ENCODE measurements around the gene SOAT2.

DNA sequence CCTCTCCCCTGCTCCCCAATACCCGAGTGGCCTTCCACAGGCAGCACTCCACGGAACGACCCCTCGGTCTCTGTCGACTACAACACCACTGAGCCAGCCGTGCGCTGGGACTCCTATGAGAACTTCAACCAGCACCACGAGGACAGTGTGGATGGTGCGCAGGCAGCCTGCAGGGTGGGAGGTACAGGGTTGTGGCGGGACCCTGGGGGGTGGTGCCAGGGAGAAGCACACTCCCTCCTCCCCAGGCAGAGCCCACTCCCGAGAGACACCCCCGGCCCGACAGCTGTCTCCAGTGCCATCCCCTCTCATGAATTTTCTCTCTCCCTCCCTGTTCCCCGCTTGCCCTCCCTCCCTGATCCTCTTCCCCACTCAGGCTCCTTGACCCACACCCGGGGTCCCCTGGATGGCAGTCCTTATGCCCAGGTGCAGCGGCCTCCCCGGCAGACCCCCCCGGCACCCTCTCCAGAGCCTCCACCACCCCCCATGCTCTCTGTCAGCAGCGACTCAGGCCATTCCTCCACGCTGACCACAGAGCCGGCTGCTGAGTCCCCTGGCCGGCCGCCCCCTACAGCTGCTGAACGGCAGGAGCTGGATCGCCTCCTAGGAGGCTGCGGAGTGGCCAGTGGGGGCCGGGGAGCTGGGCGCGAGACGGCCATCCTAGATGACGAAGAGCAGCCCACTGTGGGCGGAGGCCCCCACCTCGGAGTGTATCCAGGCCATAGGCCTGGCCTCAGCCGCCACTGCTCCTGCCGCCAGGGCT, 44.4 kb upstream of the SOAT2 start:
- TF ChIP-seq, protein P1, sequence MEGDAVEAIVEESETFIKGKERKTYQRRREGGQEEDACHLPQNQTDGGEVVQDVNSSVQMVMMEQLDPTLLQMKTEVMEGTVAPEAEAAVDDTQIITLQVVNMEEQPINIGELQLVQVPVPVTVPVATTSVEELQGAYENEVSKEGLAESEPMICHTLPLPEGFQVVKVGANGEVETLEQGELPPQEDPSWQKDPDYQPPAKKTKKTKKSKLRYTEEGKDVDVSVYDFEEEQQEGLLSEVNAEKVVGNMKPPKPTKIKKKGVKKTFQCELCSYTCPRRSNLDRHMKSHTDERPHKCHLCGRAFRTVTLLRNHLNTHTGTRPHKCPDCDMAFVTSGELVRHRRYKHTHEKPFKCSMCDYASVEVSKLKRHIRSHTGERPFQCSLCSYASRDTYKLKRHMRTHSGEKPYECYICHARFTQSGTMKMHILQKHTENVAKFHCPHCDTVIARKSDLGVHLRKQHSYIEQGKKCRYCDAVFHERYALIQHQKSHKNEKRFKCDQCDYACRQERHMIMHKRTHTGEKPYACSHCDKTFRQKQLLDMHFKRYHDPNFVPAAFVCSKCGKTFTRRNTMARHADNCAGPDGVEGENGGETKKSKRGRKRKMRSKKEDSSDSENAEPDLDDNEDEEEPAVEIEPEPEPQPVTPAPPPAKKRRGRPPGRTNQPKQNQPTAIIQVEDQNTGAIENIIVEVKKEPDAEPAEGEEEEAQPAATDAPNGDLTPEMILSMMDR (conservative IDR thresholded peaks at IDR 0.05 in 1 of 2, IDR thresholded peaks at IDR 0.05 in 1 of 2; ENCODE audit: low read depth in 1 of 2, low read length in 2 of 2) = no peak
- TF ChIP-seq EZH2 (IDR thresholded peaks at IDR 0.05; ENCODE audit: low read length, missing control alignments) = no peak
